Bronchial epithelial cell (primary cell): Measurements from ENCODE around the gene PAGE2B. TPM values are rescaled to one million over a fixed set of nuclear protein-coding genes. Genes with fewer than 3 reads are reported as not detected.
A peak's percentile ranks its signal among the peaks of the same experiment; 100 is the strongest.
"Not testable (repeated sequence)": the region's sequence is repeated elsewhere in the genome, so short reads cannot be mapped to it uniquely, and the experiment has no call there.

ENCODE experiments used
- DNase-seq: peaks from one replicate; pipeline ENCODE4 v3.0.0-alpha.2; 2010; ENCODE audit warnings: low read depth
- FAIRE-seq: peaks from 2 replicates; lab custom pipeline; 2011; peaks lifted over from hg19 to GRCh38; lab: Jason Lieb, UNC
- H3K27me3 ChIP-seq: 2 replicates; pipeline ENCODE4 v1.5.1; 2011; ENCODE audit warnings: low read length; ENCODE audit not compliant: control insufficient read depth, insufficient read depth
- H3K36me3 ChIP-seq: 2 replicates; pipeline ENCODE4 v1.5.1; 2011; ENCODE audit warnings: low read length; ENCODE audit not compliant: control insufficient read depth, insufficient read depth
- H3K4me3 ChIP-seq: 2 replicates; pipeline ENCODE4 v1.5.1; 2011; ENCODE audit warnings: mild to moderate bottlenecking, low read depth, low read length, control low read depth
- CTCF ChIP-seq: IDR thresholded peaks from 2 replicates; pipeline ENCODE4 v1.5.1; 2011; ENCODE audit warnings: mild to moderate bottlenecking, moderate library complexity, low read length, control low read depth, inconsistent platforms; ENCODE audit not compliant: insufficient read depth, severe bottlenecking
- total RNA-seq: library from RNA; depleted of rRNA; stranded (reverse); fragments of >200 nt; gene quantifications from 2 replicates; pipeline ENCODE4 v1.2.1, GENCODE V29; 2014

PAGE2B gene
- total RNA-seq, 1 donor from 2014 or later = not detected

- Histone ChIP-seq H3K4me3 (no peak overlapping the region), H3K27me3 (no peaks in the 10 kb centered on the region), H3K36me3 (no peaks in the 10 kb centered on the region)
- no peak for FAIRE-seq
- no peak for TF ChIP-seq CTCF
- no peak for DNase-seq
Observed at GRCh38 chrX:55099162-55099561, 24.3 kb downstream of the PAGE2B start.

GRCh38 chrX:55102754-55103153, 27.9 kb downstream of the PAGE2B start:
- H3K27me3 ChIP-seq = no peaks in the 10 kb centered on the region
- H3K36me3 ChIP-seq = no peaks in the 10 kb centered on the region
- DNase-seq = no peak
- no peak overlapping the region for H3K4me3 ChIP-seq
- no peak for FAIRE-seq
- no peak for TF ChIP-seq CTCF

GRCh38 chrX:55107262-55107661, 32.4 kb downstream of the PAGE2B start:
- no peaks in the 10 kb centered on the region for H3K36me3 ChIP-seq
- FAIRE-seq = no peak
- no peak for DNase-seq
- no peak overlapping the region for H3K4me3 ChIP-seq
- H3K27me3 ChIP-seq = no peaks in the 10 kb centered on the region
- TF ChIP-seq CTCF = no peak

GRCh38 chrX:55107911-55108310, 33.1 kb downstream of the PAGE2B start:
- peak; percentile 50 for DNase-seq
- no peak for FAIRE-seq
- H3K27me3 ChIP-seq = no peaks in the 10 kb centered on the region
- no peaks in the 10 kb centered on the region for H3K36me3 ChIP-seq
- H3K4me3 ChIP-seq = no peak overlapping the region
- TF ChIP-seq CTCF = no peak

GRCh38 chrX:55109306-55109705, 34.5 kb downstream of the PAGE2B start:
- Histone ChIP-seq H3K27me3 (no peaks in the 10 kb centered on the region), H3K4me3 (no peak overlapping the region), H3K36me3 (no peaks in the 10 kb centered on the region)
- TF ChIP-seq CTCF = no peak
- DNase-seq = no peak
- FAIRE-seq = no peak

- TF ChIP-seq CTCF = no peak
- no peak for FAIRE-seq
- H3K27me3 ChIP-seq = no peaks in the 10 kb centered on the region
Observed at GRCh38 chrX:55111578-55112254, 36.9 kb downstream of the PAGE2B start.

GRCh38 chrX:55116589-55116988, 41.8 kb downstream of the PAGE2B start:
- not testable (repeated sequence) for DNase-seq, H3K27me3 ChIP-seq, H3K36me3 ChIP-seq, H3K4me3 ChIP-seq, FAIRE-seq

More at GRCh38 chrX:55111578-55112254, 36.9 kb downstream of the PAGE2B start:
- no peak overlapping the region for H3K4me3 ChIP-seq
- no peaks in the 10 kb centered on the region for H3K36me3 ChIP-seq
- DNase-seq = no peak
